AG04450 (cell line): ENCODE results near the gene ENC1. TPM values are rescaled to one million over a fixed set of nuclear protein-coding genes. Genes with fewer than 3 reads are reported as not detected.

Source experiments
- CTCF ChIA-PET: fragments of 300-600, 350-600 bp; formaldehyde crosslinking; extraction: SDS; loops from one replicate; lab custom pipeline; 2022; ENCODE audit warnings: antibody characterized with exemption, inconsistent platforms; lab: Charles Lee
- POLR2A ChIA-PET: fragments of 350-600 bp; formaldehyde crosslinking; extraction: SDS; loops from one replicate; lab custom pipeline; 2021; ENCODE audit warnings: antibody characterized with exemption, inconsistent platforms; lab: Yijun Ruan, JAX
- DNase-seq: peaks from one replicate; pipeline ENCODE4 v3.0.0-alpha.2; 2011; ENCODE audit warnings: low read depth, low spot score
- H3K27ac ChIP-seq: one replicate; pipeline ENCODE4 v1.5.1; 2012; ENCODE audit warnings: low read depth, low read length, control low read depth
- H3K27me3 ChIP-seq: one replicate; pipeline ENCODE4 v1.6.0; 2012; ENCODE audit warnings: low read length; ENCODE audit not compliant: control insufficient read depth, insufficient read depth
- H3K4me3 ChIP-seq: 2 replicates; pipeline ENCODE4 v1.5.1; 2011; ENCODE audit warnings: mild to moderate bottlenecking, low read depth, low read length, control low read depth
- H3K9me3 ChIP-seq: 2 replicates; pipeline ENCODE4 v1.5.1; 2012; ENCODE audit warnings: low read length; ENCODE audit not compliant: control insufficient read depth, insufficient read depth
- polyA plus RNA-seq: library from polyadenylated mRNA; depleted of rRNA; stranded (reverse); fragments of >200 nt; gene quantifications from 2 replicates; pipeline ENCODE4 v1.2.3, GENCODE V29; 2011
- TF ChIP-seq, protein P1 (sequence below): IDR thresholded peaks from 2 replicates; pipeline ENCODE4 v1.5.1; 2011; ENCODE audit warnings: low read depth, low read length, control low read depth, inconsistent platforms

ENC1 gene
- polyA plus RNA-seq, 1 experiment, result 19.3 TPM

DNA sequence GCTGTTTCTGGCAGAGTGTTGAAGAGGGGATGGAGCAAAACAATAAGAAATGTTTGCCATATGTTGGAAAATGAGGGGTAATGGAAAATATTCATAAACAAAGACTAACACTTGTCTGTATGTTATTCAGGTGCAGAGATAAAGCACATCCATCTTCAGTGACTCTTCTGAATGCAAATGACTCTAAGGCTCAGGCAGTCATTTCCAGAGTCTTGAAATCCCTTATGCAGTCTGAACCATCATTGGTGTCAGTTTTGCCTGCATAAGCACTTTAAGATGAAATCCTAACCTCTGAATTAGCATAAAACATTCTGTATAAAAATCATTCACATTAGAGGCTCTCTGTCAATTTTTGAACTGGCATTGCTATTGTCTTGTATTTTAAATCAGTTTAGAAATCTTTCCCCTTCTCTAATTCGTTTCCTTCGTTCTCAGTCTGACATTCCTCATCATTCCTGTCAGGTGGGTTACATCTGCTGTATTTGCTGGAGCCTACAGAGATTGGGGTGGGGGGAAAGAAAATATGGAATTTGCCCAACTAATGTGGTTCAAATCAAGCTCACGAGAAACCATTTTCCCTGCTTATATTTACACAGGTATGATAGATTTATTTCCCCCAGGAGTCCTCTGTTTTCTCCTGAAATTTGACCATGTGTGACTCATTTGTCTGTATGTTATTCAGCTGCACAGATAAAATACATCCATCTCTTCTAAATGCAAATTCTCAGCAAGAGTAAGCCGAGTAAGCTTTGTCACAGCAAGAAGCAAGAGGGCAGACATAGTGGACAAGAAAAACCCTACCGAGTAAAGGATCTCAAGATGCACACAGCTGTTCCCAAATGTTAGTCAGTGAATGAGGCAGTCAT lies 31.6 kb downstream of the ENC1 start:
- Histone ChIP-seq H3K27ac (no peak overlapping the region), H3K27me3 (no peaks in the 10 kb centered on the region), H3K9me3 (no peaks in the 10 kb centered on the region), H3K4me3 (no peak overlapping the region)
- ChIA-PET POLR2A (no interaction called here), CTCF (interaction anchor here (1.2 kb wide), 1 partner anchor 25 kb away, joined by 3 read pairs; no protein-coding TSS in a partner anchor)
- no peak for DNase-seq
- TF ChIP-seq, protein P1, sequence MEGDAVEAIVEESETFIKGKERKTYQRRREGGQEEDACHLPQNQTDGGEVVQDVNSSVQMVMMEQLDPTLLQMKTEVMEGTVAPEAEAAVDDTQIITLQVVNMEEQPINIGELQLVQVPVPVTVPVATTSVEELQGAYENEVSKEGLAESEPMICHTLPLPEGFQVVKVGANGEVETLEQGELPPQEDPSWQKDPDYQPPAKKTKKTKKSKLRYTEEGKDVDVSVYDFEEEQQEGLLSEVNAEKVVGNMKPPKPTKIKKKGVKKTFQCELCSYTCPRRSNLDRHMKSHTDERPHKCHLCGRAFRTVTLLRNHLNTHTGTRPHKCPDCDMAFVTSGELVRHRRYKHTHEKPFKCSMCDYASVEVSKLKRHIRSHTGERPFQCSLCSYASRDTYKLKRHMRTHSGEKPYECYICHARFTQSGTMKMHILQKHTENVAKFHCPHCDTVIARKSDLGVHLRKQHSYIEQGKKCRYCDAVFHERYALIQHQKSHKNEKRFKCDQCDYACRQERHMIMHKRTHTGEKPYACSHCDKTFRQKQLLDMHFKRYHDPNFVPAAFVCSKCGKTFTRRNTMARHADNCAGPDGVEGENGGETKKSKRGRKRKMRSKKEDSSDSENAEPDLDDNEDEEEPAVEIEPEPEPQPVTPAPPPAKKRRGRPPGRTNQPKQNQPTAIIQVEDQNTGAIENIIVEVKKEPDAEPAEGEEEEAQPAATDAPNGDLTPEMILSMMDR, result no peak

DNA sequence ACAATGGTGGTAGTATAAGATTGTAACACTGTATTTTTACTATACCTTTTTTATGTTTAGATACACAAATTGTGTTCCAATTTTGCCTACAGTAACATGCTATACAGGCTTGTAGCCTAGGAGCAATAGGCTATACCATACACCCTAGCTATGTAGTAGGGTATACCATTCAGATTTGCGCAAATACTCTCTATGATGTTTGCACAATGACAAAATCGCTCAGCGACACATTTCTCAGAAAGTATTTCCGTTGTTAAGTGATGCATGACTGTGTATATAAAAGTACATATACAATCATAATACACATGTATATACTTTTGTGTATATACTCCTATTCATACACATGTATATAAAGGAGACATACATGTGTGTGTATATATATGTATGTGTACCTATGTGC lies 34.8 kb downstream of the ENC1 start:
- ChIA-PET POLR2A (no interaction called here), CTCF (no interaction called here)
- TF ChIP-seq, protein P1, result no peak
- no peak for DNase-seq
- no peaks in the 10 kb centered on the region for H3K27me3 ChIP-seq
- no peak overlapping the region for H3K4me3 ChIP-seq
- H3K9me3 ChIP-seq, result no peaks in the 10 kb centered on the region
- no peak overlapping the region for H3K27ac ChIP-seq

DNA sequence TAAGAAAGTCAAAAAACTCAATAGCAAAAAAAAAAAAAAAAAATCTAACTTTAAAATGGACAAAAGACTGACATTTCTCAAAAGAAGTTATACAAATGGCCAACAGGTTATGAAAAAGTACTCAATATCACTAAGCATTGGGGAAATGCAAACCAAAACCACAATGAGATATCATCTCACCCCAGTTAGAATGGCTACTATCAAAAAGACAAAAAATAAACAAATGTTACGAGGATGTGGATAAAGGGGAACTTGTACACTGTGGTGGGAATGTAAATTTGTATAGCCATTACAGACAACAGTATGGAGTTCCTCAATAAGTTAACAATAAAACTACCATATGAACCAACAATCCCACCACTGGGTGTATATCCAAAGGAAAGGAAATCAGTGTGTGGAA lies 37.2 kb downstream of the ENC1 start:
- no peak for DNase-seq
- Histone ChIP-seq H3K9me3 (no peaks in the 10 kb centered on the region), H3K27ac (no peak overlapping the region), H3K4me3 (no peak overlapping the region), H3K27me3 (no peaks in the 10 kb centered on the region)
- CTCF ChIA-PET, result no interaction called here
- TF ChIP-seq, protein P1, result no peak
- POLR2A ChIA-PET, result no interaction called here

DNA sequence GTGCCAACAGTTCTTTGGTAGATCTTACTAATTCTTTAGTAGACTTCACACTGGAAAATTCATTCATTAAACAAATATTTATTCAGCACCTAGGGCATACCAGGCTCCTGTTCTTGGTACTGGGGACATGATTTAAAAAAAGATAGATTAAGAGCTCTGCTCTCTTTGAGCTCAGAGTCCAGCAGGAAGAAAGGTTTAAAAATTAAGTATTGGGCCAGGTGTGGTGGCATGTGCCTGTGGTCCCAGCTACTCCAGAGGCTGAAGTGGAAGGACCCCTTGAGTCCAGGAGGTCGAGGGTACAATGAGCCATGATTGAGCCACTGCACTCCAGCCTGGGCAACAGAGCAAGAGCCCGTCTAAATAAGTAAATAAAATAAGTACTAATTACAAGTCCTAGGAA lies 41.4 kb downstream of the ENC1 start:
- no peak overlapping the region for H3K27ac ChIP-seq
- ChIA-PET POLR2A (no interaction called here), CTCF (no interaction called here)
- H3K27me3 ChIP-seq, result no peaks in the 10 kb centered on the region
- H3K4me3 ChIP-seq, result no peak overlapping the region
- H3K9me3 ChIP-seq, result no peaks in the 10 kb centered on the region
- TF ChIP-seq, protein P1, result no peak
- DNase-seq, result no peak

DNA sequence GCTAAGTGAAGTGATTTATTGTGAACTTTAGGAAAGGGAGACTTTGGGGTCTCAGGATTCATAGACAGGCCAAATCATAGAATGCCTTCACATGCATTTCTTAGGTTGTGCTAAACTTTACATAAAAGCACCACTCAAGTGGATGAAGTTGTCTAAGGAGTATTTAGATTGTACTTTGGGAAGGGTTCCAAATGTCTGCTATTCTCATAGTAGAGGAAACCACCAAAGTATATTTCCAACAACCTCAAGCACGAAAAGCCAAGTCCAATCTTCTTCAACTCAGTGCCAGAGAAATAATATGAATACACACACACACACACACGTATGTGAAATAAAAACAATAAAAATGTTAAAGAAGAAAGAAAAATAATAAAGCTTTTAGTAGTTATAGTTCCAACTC lies 41.8 kb downstream of the ENC1 start:
- no peaks in the 10 kb centered on the region for H3K9me3 ChIP-seq
- DNase-seq, result peak; percentile 29
- H3K27ac ChIP-seq, result no peak overlapping the region
- TF ChIP-seq, protein P1, result no peak
- CTCF ChIA-PET, result no interaction called here
- H3K4me3 ChIP-seq, result no peak overlapping the region
- POLR2A ChIA-PET, result no interaction called here
- H3K27me3 ChIP-seq, result no peaks in the 10 kb centered on the region
